GM12873 (cell line): ENCODE data around the gene BAZ1A.

Experiments used
- TF ChIP-seq, protein P1 (sequence below): IDR thresholded peaks from 2 replicates; pipeline ENCODE4 v1.5.1; 2012; ENCODE audit warnings: low read depth, mild to moderate bottlenecking, moderate library complexity, low read length, control low read depth; ENCODE audit not compliant: insufficient read depth; ENCODE audit errors: missing control alignments

The BAZ1A gene

DNA sequence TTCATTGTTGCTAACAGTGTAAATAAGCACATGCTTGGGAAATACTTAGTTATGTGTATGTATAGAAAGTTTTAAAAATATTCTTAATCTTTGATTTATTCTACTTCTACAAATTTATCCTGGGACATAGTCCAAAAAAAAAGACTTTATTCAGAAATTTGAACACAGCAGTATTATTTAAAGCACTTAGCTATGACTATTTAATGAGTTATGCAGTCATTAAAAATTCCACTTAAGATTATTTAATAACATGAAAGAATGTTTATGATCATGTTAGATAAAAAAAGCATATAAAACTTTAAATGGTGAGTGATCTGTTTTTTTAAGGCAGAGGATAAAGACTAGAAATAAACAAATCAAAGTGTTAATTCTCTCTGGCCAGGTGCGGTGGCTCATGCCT is 78.3 kb downstream of the BAZ1A start:
- TF ChIP-seq, protein P1, sequence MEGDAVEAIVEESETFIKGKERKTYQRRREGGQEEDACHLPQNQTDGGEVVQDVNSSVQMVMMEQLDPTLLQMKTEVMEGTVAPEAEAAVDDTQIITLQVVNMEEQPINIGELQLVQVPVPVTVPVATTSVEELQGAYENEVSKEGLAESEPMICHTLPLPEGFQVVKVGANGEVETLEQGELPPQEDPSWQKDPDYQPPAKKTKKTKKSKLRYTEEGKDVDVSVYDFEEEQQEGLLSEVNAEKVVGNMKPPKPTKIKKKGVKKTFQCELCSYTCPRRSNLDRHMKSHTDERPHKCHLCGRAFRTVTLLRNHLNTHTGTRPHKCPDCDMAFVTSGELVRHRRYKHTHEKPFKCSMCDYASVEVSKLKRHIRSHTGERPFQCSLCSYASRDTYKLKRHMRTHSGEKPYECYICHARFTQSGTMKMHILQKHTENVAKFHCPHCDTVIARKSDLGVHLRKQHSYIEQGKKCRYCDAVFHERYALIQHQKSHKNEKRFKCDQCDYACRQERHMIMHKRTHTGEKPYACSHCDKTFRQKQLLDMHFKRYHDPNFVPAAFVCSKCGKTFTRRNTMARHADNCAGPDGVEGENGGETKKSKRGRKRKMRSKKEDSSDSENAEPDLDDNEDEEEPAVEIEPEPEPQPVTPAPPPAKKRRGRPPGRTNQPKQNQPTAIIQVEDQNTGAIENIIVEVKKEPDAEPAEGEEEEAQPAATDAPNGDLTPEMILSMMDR = no peak

DNA sequence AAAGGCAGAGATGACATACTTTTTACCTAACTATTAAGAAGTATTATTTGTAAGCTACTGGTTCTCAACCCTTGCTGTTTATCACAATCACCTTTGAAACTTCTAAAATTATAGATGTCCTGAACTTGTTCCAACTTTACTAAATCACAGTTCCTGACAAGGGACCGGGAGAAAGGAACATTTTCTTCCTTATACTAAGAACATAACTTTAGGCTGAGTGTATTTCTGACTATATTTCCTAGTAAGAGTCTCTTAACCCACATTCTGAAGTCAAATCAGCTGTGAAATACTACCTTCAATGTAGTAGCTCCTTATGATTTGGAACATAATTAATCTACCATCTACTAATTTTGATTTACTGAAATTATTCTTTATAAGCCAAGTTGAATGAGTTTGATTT is 80.2 kb downstream of the BAZ1A start:
- TF ChIP-seq, protein P1 = no peak

DNA sequence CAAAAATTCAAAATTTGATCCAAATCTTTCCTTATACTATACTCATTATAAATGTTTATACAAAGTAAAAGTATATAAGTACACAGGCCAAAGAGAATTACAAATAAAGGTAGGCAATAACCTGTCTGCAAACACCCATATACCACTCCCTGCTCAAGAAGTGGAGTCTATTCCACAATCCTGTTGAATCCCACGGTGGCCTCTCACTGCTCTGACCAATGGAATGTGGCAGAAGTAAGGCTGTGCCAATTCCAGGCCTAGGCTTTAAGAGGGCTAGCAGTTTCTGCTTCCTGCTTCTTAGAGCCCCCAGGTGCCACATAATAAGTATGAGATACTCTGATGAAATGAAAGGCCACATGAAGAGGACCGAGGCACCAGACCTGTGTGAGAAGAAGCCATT is 80.9 kb downstream of the BAZ1A start:
- TF ChIP-seq, protein P1 = no peak

DNA sequence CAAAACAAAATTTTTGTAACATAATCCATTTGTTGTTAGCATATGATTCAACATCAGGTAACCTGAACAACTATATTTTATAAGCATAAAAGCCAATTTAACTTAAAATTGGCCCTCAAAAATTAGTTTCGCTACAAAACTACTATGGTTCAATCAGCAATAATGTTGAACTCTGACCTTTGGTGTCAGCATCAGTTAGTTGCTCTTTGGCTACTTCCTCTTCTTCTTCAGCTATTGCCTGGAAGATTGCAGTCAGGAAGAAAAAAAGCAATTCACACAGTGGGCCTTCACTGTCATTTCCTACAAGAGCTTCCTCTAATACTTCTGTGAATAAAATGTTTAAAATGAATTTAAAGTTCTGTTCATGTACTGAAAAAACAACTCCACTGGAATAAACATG is 82.6 kb downstream of the BAZ1A start:
- TF ChIP-seq, protein P1 = no peak

DNA sequence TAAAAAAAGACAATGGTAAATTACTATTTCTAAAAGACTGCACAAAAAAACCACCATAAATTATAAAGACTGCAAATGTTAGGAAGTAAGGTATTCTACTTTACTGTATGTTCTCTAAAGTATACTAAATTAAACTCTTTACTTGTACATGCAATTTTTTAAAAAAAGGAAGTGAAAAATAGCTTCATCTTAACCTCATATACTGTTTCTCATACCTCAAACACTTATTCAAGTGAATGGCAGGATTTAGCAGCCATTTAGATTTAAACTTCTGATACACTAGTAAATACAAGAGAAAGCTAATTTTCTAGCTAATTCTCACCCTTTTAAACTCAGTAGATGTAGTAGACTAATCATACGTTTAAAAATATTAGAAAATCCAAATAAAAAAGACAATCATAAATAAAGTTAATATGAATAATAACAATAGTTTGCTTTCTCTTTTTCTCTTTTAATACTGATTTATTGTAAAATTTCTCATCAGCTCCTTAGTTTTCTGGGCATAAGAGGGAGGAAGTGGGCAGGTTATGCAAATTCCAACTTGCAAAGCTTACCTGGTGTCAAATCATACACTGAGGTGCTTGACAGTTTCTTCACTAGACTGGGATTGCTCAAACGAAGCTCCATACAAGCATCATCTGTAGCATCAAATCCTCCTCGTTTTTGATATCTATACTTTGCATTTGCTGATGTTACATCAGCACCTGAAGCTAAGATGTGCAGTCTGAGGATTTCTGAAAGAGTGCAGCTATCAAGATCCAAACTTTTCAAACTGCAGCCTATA is 89.7 kb downstream of the BAZ1A start:
- TF ChIP-seq, protein P1 = no peak

DNA sequence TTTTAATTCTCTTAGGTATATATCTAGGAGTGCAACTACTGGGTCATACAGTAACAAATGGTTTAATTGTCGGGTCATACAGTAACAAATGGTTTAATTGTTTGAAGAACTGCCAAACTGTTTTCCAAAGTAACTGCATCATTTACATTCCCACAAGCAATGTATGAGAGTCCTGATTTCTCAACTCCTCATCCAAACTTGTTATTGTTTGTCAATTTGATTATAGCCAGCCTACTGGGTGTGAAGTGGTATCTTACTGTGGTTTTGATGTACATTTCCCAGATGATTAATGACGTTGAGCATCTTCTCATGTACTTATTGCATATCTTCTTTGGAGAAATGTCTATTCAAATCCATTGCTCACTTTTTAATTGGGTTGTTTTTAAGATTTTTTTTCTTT is 93.1 kb downstream of the BAZ1A start:
- TF ChIP-seq, protein P1 = no peak

DNA sequence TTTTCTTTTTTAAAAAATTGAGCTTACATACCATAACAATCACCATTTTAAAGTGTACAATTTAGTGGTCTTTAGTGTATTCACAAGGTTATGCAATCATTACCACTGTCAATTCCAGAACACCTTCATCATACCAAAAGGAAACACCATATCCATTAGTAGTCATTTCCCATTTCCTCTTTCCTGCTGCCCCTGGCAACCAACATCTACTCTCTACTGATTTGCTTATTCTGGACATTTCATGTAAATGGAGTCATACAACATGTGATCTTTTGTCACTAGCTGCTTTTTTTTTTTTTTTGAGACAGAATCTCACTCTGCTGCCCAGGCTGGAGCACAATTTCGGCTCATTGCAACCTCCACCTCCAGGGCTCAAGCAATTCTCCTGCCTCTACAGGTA is 93.9 kb downstream of the BAZ1A start:
- TF ChIP-seq, protein P1 = no peak
